Umbilical cord (tissue), 2 donors: ENCODE measurements around the gene AKAP6. TPM values are rescaled to one million over a fixed set of nuclear protein-coding genes. Genes with fewer than 3 reads are reported as not detected.

Experiments
- DNase-seq: peaks from one replicate; pipeline ENCODE4 v3.0.0-alpha.2; 2015; ENCODE audit warnings: low spot score
- total RNA-seq: library from RNA; depleted of rRNA; stranded (reverse); fragments of >200 nt; gene quantifications from one replicate; pipeline ENCODE4 v1.2.3, GENCODE V29; 2014; ENCODE audit warnings: low replicate concordance; ENCODE audit not compliant: insufficient read depth

AKAP6 gene
- total RNA-seq: 76.3 TPM

GRCh38 chr14:32329146-32329545, at the start of gene AKAP6:
AKAP6 (plus strand) TSS chr14:32329298; CDS start chr14:32433494, 104,196 bp downstream.
- DNase-seq: peak; percentile 86

DNA sequence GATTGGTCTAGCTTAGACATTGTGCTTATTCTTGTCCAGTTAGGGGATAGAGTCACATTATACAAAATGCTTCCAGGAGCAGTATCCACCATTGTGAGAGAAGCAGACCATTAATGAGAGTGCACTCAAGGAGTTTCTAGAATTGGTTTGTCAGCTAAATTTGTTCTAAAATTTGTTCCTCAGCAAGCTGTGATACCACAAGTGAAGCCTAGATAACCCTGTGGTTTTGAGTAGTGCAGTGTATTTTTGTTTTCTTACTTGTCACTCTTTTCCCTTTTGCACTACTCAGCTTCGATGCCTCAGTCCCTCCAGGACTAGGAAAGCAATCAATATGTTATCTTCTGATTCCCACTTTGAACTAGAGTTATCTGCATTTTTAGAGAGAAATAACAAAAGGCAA, 42.5 kb upstream of the AKAP6 start:
- DNase-seq: no peak

DNA sequence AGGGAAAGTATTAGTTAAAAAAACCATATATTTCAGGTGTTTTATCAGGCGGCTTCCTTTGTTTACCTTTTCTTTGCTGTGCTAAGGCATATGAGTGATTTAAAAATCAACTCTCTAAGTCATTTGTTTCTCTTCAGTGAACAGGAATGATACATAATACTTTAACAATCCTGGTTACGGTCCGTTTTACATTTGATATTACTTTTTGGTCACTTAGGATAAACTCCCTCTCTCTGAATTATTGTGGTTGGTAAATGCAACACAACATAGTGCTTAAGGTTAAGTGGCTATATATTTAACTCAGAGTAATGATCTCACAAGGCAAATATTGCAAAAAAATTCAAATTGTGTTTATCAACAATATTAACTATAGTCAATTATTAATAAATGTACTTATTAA, 32.7 kb upstream of the AKAP6 start:
- no peak for DNase-seq

DNA sequence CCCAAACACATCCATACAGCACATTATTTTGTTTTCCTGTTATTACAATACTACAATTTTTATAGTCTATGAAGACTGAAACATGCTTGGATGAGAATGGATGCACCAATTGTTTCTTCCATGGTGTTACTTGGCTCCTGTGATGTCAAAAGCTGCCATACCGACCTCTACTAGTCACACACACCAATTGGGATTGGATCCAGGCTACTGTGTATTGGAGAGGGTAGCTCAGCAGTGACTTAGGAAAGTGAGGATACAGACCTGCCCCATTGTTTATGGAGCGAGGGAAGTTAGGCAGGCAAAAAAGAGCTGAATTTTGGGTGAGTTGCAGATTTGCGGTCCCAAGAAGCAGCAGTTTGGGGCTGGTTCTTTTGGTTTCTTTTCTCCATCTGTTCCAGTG, 30.8 kb upstream of the AKAP6 start:
- no peak for DNase-seq

DNA sequence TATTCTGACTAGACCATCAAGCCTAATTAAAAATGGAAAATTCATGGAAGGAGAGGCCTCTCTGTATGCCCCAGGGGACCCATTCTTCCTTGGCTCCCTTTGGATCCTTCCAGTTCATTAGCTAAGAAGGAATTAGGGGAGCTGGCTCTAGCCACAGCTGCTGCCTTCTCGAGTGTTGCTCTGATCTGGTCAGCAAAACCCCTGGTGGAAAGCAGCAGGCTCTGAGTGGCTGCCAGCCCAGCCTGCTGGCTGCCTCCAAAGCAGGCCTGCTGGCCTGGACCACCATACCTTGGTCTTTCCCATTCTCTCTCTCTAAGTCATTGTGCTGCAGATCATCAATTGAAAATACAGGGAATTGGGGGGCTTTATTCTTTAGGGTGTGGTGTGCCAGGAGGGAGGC, 29.0 kb upstream of the AKAP6 start:
- DNase-seq: no peak

DNA sequence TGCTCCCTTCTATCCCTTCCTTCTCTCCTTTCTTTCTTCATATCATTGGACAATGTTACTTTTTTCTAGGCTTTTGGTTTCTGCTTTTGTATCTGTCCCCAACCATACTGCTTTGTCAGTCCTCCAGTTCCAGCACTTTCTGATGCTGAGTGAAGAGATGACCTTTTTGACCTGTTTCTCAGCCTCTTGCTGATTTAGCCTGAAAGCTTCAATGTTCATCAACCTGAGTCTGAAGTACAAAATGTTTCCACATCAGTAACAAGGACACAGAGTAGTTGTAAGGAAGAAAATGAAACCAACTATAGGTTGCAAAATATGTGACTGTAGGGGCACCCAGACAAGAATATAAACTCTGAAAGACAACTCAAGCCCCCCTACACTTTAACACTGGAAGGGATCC, 25.2 kb upstream of the AKAP6 start:
- DNase-seq: no peak

DNA sequence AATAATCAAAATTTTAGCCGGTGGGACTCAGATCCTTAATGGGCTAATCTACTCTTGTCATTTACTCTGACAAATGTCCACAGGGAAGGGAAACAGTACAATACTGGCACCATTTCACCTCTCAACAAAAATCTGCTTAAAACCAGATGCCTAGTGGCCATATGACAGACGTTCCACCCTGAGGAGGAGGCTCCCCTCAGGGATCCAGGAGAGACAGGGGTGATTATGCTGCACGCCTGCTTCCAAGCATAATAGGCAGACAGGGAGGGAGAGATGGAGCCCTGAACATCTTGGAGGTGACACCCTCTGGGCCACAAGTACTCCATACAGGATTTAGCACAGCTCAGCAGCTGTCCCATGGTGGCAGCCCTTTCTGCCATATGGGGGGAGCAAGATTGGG, 24.8 kb upstream of the AKAP6 start:
- DNase-seq: no peak

GRCh38 chr14:32306549-32306948, 22.5 kb upstream of the AKAP6 start:
- no peak for DNase-seq

- peak; percentile 48 for DNase-seq
These were observed 21.1 kb upstream of the AKAP6 start for GRCh38 chr14:32307881-32308582.

GRCh38 chr14:32310876-32311275, 18.2 kb upstream of the AKAP6 start:
- no peak for DNase-seq

DNA sequence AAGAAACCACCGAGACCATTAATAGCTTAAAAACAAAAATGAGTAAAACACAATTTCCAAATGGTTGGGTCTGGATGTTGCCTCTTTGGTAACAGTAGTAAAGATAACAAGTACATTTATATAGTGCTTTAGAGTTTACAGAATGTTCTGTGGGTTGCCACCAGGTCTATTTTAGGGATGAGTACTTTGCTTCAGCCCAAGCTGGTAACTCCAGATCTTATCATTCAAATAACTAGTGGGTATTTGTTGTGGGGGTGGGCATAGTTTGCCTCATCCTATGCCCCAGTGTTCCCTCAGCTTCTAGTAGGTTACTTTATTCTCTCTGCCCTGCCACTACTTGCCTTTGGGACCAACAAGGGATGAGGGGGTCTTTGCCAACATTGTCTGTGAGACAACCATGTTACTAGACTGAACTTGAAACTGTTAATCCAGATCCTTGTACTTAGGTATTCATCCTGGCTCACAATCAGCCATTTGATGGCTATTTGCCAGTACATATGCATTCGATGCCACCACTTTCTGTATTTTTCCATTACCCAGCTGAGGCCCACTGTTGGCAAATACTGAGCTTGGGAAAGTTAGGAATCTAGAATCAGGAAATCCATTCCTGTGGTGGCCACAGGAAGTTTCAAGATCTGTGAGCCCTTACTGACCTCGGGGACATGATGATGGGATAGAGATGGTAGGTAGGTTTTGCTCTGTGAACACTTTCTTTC, 17.6 kb upstream of the AKAP6 start:
- no peak for DNase-seq

GRCh38 chr14:32312010-32312331, 17.1 kb upstream of the AKAP6 start:
- no peak for DNase-seq

DNA sequence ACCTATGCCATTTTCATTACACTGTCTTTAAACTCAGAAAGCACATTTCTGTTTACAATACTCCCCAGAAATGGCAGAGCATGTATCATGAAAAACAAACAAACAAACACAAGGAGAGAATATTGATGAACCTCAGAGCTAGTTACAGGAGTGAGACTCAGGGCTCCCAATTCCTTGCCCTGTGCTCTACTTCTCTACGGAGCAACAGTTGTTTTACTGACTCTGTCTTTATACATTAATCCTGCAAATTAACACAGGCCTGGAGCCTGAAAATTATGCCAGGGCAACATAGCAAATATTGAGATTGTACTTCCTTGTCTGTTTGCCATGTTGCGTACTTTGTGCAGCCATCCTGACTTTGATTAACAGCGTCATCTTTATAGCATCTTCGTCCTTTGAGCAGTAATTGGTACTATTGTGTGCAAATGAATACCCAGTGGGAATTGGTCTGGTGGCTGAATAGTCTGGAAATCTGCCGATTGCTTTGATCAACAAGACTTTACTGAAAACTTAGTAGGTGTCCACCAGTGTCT, 15.2 kb upstream of the AKAP6 start:
- no peak for DNase-seq

- no peak for DNase-seq
These were observed 10.9 kb upstream of the AKAP6 start for GRCh38 chr14:32318087-32318795.

DNA sequence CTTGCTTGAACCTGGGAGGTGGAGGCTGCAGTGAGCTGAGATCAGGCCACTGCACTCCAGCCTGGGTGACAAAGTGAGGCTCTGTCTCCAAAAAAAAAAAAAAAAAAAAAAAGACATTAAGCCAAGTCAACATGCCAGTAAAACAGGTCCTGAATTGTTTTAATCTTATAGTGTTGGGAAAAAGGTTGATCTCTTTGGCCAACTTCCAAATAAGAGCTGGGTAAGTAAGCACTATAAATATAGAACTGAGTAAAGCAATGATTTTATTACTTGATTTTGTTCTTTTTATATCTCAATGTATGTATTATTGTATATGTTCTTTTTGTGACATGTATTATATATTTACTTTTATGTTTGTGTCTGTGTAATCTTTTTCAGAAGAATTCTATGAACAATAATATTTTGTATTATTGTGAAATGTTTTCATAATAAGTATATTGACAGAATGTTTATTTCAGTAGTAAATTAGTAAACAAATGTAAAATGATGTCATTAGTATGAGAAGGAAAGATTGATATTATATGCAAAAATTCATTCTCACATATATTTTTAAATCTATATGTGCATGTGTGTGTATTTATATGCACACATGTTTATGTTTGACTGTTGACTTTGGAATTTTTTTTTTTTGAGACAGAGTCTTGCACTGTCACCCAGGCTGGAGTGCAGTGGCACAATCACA, 9.6 kb upstream of the AKAP6 start:
- DNase-seq: peak; percentile 31

DNA sequence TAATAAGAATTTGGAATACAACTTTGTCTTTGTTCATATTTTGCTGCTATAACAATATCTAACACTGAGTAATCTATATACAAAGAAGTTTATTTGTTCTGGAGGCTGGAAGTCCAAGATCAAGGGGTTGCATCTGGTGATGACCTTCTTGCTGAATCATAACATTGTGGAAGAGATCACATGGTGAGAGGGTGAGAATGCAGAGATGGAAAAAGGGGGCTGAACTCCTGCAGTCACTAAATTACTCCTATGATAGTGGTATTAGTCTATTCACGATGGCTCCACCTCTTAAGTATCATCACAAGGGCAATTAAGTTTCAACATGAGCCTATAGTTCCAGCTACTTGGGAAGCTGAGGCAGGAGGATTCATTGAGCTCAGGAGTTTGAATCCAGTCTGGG, 4.5 kb upstream of the AKAP6 start:
- no peak for DNase-seq

GRCh38 chr14:32327255-32327961, 1.7 kb upstream of the AKAP6 start:
- no peak for DNase-seq

DNA sequence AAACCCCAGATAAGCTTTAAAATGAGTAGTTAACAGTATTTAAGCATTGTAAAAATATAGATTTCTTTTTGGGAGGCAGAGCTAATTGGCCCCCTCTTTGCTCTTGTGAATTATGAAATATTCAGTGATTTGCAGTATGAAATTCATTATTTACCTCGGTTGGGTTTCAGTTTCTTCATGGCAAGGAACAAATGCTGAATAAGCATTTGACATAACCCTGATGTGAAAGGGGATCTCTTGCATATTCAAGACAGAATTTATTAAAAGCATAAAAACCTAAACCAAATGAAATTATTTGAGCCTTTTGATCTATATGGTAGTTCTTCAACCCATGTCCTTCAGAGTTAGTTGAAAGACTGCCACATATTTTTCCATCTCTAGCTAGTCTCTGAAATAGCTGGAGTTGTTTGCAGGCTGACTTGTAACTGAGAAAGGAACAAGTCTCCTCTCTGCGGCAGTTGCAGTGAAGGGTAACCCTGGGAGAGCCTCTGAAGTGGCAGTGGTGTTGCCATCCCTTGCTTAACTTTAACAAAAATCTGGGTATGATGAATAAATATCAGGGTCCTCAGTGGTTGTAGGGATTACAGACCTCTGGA, 690 bp downstream of the AKAP6 start:
- DNase-seq: peak; percentile 30

DNA sequence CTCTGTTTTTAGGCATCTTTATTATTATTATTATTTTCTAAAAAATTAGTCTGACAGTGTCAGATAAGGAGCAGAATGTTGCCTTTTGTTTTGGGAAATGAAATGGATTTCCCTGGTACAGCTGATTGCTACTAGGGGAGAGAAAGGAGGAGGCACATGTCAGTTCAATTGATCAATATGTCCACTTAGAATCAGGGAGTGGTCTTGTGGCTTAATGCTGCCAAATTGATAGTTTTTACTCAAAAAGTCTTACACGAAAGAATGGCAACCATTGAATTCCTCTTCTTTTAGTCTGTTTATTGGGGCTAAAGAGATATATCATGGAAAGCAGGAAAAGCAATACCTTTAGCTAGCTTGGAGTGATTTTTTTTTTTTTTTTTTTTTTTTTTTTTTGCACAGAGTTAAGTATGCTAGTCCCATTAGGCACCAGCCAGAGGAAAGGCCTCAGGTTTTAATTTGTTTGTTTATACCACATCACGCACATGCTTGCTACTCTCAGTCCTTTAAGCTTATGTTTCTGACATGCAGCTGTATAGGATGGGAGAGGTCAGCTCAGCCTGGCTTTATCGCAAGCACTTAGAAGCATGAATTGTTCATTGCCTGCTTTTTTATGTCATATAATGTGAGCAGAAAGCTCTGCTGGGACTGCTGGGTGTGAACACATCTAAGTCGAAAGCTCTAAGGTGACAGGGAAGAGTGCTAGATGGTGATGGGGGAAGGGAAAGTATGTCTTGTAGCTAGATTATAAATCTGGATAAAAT, 1.4 kb downstream of the AKAP6 start:
- peak; percentile 69 for DNase-seq

- peak; percentile 46 for DNase-seq
These were observed 2.1 kb downstream of the AKAP6 start for GRCh38 chr14:32331206-32331605.
